HG02981 (cell line): ENCODE data around the gene FLACC1.
A peak's percentile ranks its signal among the peaks of the same experiment; 100 is the strongest.
"Not testable (repeated sequence)": the region's sequence is repeated elsewhere in the genome, so short reads cannot be mapped to it uniquely, and the experiment has no call there.

Experiments used
- ATAC-seq: cut with Tn5 transposase; IDR thresholded peaks from one replicate; pipeline ENCODE4 v1.9.1; 2021; ENCODE audit warnings: mild to moderate bottlenecking, moderate library complexity; ENCODE audit not compliant: unreplicated experiment

The FLACC1 gene

DNA sequence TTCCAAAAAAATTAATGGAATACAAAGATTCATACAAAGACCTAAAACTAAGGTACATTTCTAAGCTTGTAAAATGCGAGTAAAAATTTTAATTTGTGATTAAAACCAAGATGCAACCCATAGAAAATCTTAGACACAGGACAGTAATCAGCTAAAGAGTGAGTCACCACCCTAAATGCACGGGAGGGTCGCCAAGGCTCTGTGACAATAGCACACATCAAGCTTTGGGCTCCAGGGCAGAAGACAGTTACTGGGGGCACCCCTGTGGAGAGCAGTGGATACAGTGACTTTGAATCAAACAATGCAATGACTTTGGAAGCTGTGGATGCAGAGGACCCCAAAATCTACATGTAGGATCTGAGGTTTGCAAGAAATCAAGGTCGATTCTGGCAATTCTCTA is 7.5 kb downstream of the FLACC1 start:
- no peak for ATAC-seq

GRCh38 chr2:201348758-201349157 is 8.4 kb downstream of the FLACC1 start:
- ATAC-seq: no peak

DNA sequence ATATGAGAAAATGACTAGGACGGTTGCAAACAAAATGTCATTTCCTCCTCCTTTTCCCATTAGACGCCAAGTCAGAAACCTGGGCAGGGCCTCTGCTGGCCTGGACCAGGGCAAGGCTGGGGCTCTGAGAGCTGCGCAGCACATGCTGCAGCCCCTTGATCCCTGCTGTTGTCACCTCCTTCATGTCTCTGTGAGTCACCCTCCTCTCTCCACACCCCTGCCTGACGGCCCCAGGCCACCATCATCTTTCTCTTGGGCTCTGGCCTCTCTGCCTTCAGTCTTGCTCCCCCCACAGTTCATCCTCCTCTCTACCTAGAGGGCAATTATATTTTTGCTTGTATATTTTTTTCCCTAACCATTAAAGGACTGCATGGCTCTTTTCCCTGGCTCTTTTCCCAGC is 10.0 kb downstream of the FLACC1 start:
- no peak for ATAC-seq

GRCh38 chr2:201345625-201346213 is 11.4 kb downstream of the FLACC1 start:
- no peak for ATAC-seq

- peak; percentile 93 for ATAC-seq
These were observed 12.3 kb downstream of the FLACC1 start for GRCh38 chr2:201344663-201345366.

GRCh38 chr2:201343559-201343958 is 13.6 kb downstream of the FLACC1 start:
- no peak for ATAC-seq

GRCh38 chr2:201342923-201343322 is 14.2 kb downstream of the FLACC1 start:
- no peak for ATAC-seq

DNA sequence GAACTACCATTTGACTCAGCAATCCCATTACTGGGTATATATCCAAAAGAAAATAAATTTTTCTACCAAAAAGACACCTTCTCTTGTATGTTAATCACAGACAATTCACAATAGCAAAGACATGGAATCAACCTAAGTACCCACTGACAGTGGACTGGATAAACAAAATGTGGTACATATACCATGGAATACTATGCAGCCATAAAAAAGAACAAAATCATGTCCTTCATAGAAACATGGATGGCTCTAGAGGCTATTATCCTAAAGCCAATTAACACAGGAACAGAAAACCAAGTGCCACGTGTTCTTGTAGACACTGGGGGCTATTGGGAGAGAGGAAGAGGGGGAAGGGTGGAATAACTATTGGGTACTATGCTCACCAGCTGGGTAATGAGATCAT is 27.7 kb downstream of the FLACC1 start:
- ATAC-seq: no peak

DNA sequence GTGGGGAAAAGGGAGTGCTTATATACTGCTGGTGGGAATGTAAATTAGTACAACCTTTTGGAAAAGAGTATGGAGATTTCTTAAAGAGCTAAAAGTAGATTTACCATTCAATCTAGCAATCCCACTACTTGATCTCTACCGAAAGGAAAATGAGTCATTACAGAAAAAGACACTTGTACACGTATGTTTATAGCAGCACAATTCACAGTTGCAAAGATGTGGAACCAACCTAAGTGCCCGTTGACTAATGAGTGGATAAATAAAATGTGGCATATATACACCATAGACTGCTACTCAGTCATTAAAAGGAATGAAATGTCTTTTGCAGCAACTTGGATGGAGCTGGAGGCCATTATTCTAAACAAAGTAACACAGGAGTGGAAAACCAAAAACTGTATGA is 29.5 kb downstream of the FLACC1 start:
- no peak for ATAC-seq

DNA sequence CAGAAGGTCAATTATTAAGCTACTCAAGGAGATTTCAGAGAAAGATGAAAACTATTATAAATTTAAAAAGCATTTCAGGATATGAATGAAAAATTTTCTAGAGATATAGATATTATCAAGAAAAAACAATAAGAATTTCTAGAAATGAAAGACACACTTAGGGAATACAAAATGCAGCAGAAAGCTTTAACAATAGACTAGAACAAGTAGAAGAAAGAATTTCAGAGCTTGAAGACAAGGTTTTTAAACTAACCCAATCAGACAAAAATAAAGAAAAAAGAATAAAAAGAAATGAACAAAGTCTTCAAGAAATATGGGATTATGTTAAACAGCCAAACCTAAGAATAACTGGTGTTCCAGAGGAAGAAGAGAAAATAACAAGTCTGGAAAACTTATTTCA is 34.4 kb downstream of the FLACC1 start:
- no peak for ATAC-seq

DNA sequence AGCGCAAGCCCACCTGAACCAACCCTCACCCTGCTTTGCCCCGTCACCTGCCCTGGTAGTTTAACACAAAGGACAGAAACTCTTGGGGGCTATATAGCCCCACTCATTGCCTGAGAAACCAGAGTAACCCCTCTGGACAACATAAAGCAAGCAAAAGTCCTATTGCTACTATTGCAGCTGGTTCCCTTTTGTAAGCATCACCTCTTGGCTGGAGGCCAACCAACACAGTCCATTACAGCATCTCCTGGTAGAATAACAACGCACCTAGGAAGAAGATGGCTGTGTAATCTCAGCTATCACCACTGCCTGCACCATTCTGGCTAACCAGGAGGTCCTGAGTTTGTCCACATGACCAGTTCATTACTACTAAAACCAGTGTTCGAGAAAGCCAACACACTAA is 36.4 kb downstream of the FLACC1 start:
- no peak for ATAC-seq

DNA sequence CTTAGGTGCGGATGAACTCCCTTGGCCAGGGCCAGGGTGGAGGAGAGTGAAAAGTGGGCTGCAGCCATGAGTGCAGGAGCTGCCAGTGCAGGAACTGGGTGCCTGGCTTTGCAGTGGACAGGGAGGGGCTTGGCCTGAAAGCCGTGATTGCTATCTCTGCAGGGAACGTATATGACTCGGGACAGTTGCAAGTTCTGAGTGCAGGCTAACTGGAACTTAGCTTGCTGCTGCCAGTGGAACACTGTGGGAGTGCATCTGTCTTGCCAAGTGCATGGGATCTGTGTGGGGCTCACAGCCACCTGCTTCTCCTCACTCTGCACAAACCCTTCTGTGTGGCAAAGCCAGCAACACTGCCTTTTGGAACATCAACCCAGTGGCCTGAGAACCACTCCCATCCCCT is 36.9 kb downstream of the FLACC1 start:
- no peak for ATAC-seq

DNA sequence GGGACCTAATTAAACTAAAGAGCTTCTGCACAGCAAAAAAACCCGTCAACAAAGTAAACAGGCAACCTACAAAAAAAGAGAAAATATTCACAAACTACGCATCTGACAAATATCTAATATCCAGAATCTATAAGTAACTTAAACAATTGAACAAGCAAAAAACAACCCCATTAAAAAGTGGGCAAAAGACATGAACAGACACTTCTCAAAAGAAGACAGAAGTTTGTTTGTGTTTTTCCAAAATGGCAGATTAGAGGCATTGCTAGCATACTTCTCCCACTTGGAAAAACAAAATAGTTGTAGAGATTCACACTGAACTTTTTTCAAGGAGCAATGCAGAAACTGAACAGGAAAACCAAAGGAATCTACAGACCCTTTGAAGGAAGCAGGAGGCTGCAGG is 37.6 kb downstream of the FLACC1 start:
- no peak for ATAC-seq

DNA sequence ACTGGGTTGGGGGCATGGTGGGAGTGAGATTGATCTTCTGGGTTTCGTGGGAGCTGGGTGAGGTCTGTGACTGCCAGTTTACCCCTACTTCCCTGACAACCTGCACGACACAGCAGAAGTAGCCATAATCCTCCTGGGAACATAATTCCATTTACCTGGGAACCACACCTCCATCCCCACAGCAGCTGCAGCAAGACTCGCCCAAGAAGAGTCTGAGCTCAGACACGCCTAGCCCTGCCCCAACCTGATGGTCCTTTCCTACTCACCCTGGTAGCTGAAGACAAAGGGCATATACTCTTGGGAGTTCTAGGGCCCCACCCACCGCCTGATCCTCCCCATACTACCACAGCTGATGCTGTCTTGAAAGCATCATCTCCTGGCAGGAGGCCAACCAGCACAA is 43.8 kb downstream of the FLACC1 start:
- ATAC-seq: no peak

DNA sequence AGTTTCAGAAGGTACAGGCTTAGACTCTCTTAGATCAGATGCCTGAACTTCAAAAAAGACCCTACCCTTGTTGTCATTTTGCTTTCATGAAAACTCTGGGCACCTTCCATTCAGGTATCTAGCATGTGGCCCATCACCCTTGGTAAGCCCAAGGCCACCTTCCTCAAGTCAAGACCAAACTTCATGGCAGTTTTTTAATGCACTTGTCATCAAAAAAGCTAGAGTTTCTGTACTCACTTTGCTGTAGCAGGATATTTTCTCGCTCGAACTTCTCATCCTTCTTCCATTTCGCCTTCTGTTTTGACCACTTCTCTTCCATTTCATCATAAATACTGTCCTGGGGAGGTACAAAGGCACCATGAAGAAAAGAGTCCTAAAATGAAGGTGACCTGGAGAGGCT is 48.2 kb downstream of the FLACC1 start:
- ATAC-seq: no peak

DNA sequence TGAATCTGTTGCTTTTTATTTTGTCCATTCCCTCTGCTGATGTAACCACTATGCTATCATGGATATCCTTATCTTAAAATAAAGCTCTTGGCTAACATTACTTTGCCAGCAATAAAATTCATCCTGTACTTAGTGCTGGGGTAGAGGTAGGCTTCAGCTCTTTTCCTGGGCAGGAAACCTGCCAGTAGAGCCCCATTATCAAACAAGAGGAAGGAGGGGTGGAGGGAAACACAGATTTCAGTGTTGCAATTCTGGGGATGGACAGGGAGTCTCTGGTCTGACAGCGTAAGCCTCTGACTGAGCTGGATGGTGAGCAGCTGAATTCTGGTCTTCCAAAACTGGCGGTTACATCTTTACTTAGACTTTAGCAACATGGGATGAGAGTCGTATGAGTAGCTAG is 49.3 kb downstream of the FLACC1 start:
- no peak for ATAC-seq

- not testable (repeated sequence) for ATAC-seq
These were observed 57.2 kb downstream of the FLACC1 start for GRCh38 chr2:201299929-201300328.

DNA sequence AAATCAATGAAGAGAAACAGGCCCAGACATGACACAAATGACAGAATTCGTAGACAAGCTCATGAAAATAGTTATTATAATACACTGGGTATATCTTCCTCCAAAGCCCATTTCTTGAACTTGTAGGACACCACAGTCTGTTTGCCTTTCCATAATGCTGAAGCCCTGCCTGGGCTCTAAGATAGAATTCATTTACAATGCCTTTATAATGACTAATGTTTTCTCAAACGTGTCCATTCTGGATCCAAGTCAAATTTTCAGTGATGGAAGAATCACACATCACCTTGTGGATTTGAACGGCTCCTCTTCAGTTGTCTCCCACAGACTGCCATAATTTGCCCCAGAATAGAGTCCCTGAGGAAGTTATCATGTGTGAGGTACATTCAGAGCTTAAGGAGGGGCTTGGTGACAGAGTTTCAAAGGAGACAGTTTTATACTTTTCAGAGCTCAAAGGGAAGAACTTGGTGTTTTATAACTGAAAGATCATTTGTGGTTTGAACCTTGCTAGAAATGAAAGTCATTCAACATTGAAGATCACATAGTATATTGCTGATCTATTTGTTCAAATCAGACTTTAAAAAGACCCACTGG is 58.6 kb downstream of the FLACC1 start:
- ATAC-seq: no peak

GRCh38 chr2:201290457-201291148 is 66.5 kb downstream of the FLACC1 start:
- not testable (repeated sequence) for ATAC-seq

GRCh38 chr2:201285499-201285898 is 71.6 kb downstream of the FLACC1 start:
- no peak for ATAC-seq

DNA sequence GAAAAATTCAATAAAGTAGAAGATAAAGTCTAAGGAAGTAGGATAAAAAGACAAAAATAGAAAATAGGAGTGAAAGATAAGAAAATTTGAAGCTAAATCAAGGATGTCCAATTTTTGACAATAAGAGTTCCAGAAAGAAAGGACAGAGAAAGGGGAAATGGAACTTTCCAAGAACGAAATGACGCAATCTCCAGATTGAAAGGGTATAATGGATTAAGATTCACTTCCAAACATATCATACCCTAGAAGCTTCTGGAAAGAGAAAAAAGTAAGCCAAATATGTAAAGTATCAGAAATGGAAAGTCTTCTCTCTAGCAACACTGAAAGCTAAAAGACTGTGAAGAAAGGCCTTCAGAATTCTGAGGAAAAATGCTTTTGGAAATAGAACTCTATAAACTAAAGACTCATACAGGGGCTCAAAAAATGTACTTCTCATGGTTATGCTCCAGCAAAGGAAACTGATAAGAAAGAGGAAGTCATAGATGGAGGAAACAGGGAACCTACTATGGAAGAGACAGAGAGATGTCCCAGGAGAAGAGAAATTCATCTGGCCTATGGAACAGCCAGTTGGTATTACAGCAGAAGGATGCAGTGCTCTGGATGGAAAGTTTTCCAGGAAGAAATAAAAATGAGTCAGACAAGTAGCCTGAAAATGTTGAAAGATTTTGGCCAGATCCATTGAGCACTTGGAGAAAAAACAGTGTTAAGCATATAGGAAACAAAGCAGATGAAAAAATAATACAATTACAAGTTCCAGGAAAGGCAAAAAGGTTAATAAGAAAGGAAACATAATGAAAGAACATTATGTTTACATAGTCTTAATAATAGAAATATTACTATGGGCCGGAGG is 76.7 kb downstream of the FLACC1 start:
- no peak for ATAC-seq
